Measurements from ENCODE around the gene SLC35E4.
"Not testable (repeated sequence)": the region's sequence is repeated elsewhere in the genome, so short reads cannot be mapped to it uniquely, and the experiment has no call there.

SLC35E4 gene

DNA sequence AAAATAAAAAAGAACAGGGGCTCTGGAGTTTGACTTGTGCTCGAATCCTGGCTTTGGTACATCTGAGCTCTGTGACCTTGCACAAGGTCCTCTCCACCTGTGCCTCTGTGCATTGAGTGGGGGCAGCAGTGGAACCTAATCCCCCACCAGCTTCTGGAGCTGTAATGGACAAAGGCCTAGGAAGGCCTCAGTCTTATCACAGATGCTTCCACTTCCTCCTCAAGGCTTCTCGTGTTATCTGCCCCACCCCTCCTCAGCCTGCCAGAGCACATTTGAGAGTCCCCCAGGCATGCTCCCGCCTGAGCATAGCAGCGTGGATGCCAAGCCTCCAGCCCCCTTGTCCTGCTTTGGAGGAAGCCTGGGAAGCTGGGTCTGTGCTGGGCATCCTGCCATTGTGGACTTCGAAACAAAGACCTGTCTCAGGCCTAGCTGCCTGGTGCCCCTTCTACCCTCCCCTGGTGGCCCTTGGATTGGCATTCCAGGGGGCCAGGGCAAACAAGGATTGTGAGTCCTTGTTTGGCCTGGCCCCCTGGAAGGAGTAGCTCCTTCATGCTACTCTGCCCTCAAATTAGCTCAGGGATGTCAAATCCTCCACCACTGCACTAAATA is 15.0 kb downstream of the SLC35E4 start:
- DNase-seq (ENCODE audit: low read depth): no peak

DNA sequence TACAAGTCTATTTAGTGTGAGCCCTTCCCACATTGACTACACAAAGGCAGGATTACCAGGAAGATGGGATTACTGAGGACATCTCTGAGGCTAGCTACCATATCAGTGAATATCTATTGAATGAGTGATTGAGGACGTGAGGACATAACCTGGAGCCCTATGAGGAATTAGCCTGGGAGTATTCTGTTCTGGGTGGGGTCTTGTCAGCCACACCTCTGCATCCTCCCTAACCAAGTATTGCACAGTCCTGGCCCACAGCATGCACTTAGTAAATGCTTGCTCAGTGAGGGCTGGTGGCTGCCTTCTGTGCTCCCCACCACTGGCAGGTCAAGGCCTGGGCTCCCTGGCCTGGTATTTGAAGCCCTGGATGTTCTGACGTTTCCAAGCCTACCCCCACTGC is 17.3 kb downstream of the SLC35E4 start:
- DNase-seq (ENCODE audit: low read depth): no peak

DNA sequence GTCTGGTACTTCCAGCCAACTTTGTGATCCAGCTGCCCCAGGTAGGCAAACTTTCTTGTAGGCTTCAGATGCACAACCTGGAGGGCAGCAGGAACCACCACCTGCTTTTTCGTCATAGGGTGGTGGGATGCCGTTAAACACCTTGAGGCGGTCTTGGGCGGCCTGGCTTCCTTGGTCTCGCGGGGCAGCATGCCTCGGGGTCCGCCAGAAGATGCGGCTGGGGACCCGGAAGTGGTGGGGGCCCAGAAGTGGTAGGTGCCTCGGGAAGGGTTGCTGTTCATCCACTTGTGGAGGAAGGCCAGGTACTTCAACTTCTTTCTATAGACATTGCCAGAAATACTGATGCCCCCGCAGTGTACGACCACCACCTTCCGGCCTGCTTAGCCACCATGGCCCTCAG is 18.8 kb downstream of the SLC35E4 start:
- DNase-seq (ENCODE audit: low read depth): no peak

DNA sequence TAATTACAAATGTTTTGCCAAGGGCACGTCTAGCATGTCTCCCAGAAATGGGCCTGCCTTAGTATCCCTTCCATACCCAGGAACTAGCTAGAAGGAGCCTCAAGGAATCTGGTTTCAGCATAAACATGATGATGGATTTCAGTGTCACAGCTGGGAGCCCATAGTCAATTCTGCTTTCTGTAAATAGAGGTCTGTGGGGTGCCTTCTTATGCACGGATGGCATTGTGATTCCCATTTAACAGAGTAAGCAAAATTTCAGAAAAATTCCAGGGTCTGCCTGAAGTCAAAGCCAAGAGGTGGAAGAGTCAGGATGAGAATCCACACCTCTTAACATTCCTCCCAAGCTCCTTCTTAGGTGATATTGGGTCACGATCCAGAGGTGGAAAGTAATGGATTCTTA is 20.0 kb downstream of the SLC35E4 start:
- DNase-seq (ENCODE audit: low read depth): no peak

DNA sequence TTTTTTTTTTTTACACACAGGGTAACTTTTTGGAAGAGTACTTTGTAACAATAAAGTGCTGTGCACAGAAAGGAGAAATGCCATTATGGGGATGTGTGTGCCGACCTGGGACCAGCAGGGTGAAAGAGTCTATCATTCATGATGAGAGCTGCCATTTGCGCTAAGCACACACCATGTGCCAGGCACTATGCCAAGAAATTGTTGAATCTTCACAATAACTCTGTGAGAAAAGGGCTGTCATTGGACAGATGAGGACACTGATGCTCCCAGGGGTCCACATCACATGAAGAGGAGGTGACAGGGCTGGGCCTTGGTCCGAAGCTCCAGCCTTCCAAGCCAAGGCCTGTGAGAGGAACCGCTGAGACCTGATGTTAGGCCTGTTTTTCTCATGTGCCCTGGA is 26.5 kb downstream of the SLC35E4 start:
- no peak for DNase-seq (ENCODE audit: low read depth)

DNA sequence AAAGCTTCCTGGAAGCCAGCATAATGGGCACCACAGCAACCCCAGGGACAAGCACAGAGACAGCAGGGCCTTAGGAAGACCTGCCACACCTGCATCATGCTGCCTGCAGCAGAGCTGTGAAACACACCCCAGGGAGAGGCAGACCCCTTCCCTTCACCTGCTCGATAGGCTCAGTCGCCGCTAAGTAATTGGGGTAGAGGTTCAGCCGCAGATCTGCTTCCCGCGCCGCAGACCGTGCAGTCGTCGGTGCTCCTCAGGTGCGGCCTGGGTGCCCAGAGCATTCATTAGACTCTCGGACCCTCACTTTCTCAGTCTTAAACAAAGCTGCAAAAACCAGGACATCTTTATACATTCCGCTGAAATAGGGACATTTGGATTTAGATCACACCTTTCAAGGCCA is 29.2 kb downstream of the SLC35E4 start:
- DNase-seq (ENCODE audit: low read depth): no peak

DNA sequence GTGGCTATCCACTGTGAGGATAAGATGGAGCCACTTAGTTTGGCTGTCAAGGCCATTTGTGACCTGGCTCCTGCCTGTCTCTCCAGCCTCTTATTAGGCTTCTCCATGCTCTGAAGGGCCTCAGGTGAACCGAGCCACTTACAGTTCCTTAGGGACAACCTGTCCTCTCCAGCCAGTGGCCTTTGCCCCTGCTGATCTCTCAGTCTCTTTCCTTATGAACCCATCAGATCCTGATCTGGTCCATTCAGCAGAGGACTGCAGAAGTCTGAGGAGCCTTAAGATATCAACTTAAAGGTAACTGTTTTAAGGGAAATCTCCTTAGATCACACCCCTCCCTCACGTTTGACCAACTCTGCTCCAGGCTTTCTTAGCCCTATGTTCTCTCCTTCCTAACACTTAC is 29.7 kb downstream of the SLC35E4 start:
- no peak for DNase-seq (ENCODE audit: low read depth)

DNA sequence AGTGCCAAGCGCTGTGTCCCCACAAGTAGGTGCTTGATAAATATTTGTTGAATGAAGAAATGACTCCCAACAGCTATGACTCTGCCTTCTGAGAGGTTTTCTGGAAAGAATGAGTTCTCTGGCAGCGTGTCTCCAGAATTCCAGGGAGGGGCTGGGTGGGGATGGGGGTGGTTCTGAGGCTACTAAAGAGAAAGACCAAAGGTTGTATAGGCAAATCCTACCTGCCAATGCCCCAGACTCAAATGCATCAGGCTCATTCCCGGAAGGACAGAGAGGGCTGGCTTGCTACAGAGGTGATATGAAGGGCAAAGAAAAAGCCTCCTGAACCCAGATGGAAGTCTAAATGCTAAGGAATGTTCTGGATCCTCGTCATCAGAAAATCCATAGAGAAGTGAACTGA is 30.2 kb downstream of the SLC35E4 start:
- no peak for DNase-seq (ENCODE audit: low read depth)

DNA sequence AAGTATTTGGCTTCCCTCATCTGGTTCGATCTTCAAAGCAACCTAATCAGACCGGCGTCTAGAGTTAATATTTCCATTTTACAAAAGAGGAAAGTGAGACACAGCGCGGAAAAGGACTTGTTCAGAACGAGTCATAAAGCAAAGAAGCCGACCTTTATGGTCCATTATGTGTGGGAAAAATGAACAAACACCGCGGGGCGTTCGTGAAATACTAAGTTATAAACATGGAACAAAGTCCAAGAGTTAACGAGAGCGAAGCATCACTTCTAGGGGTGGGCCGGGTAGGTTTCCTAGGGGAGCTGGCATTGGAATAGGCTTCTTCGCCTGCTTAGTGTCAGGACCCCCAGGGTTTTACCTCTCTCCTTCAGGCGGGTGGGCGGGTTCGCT is 31.5 kb downstream of the SLC35E4 start:
- DNase-seq (ENCODE audit: low read depth): no peak

DNA sequence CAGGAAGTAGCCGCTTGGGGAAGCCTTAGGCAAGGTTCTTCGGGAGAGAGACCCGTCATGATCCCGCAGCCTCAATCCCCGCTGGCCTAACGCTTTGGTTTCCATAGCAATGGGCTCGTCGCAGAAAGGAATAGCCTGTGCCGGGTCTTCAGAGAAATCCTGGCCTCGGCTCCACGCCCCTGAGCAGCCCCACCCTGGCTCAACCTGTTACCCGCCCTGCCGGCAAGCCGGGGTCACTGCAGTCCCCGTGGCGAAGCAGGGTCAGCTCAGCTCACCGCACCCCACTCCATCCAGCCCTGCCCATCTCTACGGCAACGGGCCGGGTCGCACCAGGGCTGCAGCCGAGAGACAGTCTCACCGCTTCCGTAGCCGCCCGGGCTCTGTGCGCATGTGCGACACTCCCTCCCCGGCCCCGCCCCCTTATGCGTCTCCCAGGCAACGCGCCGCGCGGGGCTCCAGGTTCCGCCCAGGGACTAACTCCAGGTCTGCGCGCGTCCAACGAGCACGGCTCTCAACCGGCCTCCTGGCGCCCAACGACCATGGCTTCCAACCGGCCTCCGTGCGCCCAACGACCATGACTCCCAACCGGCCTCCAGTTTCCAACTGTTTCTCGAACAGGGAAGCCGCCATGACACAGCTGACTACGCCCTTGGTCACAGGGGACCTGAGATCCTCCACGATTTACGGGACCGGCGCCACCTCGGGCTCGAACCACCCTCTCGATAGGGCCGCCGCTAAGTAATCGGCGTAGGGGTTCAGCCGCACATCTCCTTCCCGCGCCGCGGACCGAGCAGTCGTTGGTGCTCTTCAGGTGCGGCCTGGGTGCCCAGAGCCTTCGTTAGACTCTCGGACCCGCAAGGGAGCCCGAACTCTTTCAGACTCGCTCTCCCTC is 32.2 kb downstream of the SLC35E4 start, which contains the start of gene DUSP18:
DUSP18 (minus strand) TSS at position 382 of the 892 bp plus-strand sequence. CDS start 3,872 bp downstream, outside the sequence.
- DNase-seq (ENCODE audit: low read depth): peak; percentile 94

DNA sequence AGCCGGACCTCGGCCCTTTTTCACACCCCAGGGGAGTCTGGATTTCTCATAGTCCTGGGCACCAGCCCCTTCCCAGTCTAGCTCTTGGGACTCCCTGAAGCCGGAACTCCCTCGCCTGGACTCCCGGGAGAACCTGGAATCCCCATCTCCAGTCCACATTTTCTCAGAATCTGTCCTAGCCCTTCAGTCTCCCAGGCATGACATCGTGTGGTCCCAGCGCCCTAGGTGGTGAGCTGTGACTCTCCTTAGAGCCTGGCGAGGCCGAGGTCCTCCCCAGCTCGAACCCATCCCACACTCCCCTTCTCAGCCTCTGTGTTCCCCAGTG is 32.8 kb downstream of the SLC35E4 start:
- no peak for DNase-seq (ENCODE audit: low read depth)

DNA sequence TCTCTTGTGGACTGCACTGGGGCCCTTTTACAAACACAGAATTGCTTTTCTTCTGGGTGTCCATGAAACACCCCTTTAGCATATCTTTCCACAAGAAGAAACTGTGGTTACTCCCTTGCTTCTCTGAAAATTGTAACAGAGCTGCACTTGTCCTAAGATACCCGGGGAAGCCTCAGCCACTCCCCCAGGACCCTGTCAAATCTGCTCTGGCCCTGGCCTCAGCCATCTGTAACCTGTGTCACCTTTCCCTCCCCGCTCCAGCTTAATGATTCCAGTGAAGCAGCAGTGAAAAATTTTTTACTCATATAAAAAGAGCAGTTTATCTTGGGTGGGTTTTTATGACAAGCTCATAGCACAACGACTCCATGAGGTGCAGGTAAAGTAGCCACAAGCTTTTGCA is 35.5 kb downstream of the SLC35E4 start:
- no peak for DNase-seq (ENCODE audit: low read depth)

DNA sequence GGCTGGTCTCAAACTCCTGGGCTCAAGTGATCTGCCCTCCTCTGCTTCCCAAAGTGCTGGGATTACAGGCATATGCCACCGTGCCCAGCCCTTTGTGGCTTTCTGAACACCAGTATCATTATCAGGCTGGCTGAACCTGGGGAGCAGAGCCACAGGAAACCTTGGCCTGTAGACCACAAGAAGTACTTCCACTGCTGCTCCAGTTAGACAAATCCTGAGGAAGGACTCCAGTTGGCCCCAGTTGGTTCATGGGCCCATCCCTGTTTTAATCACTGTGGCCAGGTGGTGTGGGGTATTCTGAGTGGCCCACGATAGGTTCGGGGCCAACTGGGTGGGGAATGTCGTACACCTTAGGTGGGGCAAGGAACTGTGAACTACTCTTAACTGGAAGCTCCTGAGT is 37.6 kb downstream of the SLC35E4 start:
- no peak for DNase-seq (ENCODE audit: low read depth)

DNA sequence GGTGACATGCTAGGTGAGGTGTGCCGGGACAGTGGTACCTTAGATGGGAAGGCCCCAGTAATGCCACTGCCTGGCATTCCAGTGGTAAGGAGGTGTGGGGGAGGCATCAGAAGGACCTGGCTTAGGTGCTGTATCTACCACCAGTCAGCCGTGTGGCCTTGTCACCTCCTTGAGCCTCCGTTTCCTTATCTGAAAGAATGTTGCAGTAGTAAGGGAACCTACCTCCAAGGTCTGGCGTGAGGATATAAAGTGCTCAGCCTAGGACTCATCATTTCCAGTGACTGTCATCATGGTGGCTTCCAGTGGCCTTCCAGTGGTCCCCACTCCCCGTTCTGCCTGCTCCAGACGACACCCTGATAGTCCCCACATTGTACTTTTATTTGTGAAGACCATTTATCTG is 38.9 kb downstream of the SLC35E4 start:
- DNase-seq (ENCODE audit: low read depth): no peak

DNA sequence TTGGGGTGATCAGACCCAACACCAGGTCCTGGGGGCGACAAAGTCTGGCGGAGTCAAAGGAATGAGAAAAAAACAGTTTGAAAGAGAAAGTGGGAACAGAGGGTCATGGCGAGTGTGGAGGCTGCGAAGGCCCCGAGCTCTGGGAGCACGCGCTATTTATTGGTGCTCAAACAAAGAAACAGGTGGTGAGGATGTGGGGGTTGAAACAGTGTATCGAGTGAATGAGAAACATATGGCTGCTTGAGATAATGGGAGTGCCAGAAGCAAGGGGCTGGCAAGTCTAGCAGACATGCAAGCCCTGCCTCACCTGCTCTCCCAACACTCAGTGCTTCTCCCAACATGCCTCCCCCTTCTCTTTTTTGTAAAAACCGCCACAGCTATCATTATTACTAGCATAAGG is 39.9 kb downstream of the SLC35E4 start:
- no peak for DNase-seq (ENCODE audit: low read depth)

DNA sequence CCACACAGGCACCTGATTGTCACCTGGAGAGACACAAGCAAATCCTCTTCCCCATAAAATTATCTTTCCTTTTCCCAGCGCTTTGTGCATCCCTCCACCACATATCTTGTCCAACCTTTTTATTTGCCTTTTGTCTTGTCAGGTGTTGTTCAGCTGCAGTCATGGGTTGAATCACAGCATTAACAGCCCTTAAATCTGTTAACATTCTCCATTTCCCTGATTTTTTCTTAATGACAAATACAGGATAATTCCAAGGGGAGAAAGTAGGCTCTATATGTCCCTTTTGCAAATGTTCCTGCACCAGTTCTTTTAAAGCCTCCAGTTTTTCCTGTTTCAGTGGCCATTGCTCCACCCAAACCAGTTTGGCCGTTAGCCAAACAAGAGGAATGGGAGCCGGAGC is 41.0 kb downstream of the SLC35E4 start:
- DNase-seq (ENCODE audit: low read depth): not testable (repeated sequence)

DNA sequence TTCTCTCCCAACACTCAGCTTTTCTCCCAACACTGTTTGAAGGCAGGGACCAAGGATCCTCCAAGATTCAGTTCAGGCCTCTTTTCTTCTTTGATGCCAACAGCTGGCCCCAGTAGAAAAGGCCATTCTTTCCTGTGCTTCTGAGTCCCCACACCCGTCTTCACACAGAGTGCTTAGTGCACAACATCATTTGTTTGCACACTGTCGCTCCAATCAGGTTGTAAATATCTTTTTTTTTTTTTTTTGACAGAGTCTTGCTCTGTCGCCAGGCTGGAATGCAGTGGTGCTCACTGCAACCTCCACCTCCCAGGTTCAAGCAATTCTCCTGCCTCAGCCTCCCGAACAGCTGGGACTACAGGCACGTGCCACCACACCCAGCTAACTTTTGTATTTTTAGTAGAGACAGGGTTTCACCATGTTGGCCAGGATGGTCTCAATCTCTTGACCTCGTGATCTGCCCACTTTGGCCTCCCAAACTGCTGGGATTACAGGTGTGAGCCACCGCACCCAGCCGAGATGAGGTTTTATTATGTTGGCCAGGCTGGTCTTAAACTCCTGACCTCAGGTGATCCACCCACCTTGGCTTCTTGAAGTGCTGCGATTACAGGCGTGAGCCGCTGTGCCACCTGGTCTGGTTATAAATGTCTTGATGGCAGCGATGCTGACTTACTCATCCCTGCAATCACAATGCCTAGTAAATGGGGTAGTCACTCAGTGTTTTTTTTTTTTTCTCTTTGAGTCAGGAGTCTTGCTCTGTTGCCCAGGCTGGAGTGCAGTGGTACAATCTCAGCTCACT is 44.5 kb downstream of the SLC35E4 start:
- DNase-seq (ENCODE audit: low read depth): not testable (repeated sequence)

DNA sequence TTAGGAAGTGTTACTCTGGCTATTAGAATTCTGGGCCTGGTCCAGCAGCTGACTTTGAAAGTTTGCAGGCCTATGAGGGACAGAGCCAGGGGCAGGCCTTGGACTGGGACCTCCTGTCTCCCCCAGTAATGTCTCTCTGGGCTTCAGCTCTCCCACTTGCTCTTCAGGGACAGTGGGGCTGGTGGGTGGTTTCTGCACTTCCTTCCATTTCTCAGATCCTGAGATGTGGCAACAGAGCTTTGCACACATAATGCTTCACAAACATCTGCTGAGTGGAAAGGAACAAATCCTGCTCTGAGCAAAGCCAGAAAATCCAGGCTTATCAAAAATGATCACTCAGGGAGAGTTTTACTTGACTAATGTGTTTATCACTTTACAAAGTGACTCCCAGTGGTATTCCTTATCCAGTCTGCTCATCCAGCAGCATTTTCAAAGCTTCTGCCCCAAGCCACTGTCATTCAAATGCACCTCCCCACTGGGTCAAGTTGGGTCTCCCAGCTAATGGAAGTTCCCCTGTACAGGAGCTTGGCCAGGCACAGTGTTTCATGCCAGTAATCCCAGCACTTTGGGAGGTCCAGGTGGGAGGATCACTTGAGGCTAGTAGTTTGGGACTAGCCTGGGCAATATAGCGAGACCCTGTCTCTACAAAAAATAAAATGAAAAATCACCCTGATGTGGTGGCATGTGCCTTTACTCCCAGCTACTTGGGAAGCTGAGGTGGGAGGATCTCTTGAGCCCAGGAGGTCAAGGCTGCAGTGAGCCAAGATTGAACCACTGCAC is 45.6 kb downstream of the SLC35E4 start:
- no peak for DNase-seq (ENCODE audit: low read depth)

DNA sequence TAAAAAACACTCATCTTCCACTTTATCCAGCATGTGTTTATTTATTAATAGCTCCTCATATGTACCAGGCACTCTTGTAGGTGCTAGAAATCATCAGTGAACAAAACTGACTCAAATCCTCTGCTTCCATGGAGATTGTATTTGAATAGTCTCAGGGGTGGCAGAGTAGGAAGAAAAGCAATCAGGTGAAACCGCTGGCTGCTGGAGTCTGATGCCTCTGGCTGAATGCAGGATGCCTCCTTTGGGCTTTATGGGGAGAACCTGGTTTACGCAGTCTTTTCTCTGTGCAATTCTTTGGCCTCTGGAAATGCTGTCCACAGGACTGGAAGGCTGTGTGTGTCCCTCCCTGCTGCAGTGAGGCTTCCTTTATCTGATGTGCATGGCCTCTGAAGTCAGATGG is 46.2 kb downstream of the SLC35E4 start:
- DNase-seq (ENCODE audit: low read depth): no peak

DNA sequence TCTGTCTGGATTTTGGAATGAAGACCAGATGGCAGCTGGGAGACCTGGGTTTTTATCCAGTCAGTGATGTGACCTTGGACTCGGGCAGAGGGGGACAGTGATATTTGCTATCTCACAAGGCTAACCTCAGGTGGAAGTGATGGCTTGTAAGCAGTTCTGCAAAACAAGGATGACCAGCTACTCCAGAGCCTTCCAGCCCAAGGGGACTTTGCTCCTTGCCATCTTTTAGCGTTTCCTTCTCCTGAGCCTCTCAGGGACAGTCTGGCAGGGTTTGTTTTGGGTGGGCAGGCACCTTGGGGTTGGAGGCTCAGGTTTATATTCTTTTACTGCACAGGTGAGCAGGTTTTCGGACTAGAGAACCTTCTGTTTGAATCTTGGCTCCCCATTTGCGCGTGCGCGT is 49.6 kb downstream of the SLC35E4 start:
- no peak for DNase-seq (ENCODE audit: low read depth)

DNA sequence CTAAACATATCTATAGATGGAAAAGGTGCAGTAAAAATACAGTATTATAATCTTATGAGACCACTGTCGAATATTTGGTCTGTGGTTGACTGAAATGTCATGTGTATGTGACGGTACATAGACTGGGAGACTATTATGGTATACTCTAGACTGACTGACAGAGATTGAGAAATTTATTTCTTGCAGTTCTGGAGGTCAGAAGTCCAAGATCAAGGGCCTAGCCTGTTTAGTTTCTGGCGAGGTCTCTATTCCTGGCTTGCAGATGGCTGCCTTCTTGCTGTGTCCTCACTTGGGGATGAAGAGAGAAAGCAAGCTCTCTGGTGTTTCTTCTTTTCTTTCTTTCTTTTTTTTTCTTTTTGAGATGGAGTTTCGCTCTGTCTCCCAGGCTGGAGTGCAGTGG is 51.8 kb downstream of the SLC35E4 start:
- DNase-seq (ENCODE audit: low read depth): no peak

DNA sequence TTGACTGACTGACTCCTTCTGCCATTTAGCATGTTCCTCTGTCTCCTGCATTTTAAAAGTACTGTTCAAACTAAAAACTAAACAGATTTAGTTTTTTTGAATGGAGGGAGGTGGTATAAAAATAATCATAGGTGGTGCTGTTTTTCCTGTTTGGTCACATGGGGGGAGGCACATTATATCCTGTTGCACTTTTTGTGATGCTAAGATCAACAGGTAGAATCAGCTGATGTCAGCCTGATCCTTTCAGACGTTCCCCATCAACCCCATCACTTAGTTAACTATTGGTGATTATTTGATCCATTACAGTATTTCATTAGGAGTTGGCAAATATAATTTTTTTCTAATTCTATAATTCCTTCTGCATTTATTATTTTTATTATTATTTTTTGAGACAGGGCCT is 54.0 kb downstream of the SLC35E4 start:
- no peak for DNase-seq (ENCODE audit: low read depth)
